GM23338 (cell line): ENCODE data around the gene FLNC. TPM values are rescaled to one million over a fixed set of nuclear protein-coding genes. Genes with fewer than 3 reads are reported as not detected.
A peak's percentile ranks its signal among the peaks of the same experiment; 100 is the strongest.

ENCODE experiments used
- ATAC-seq: fragments of 200-7000 bp; cut with Tn5 transposase; 3 replicates; pipeline ENCODE4 v1.9.1; 2020
- DNase-seq: peaks from one replicate; pipeline ENCODE4 v3.0.0-alpha.2; 2015; ENCODE audit warnings: low spot score
- H2AFZ ChIP-seq: fragments of 200-600 bp; sonication (generic); 2 replicates; pipeline ENCODE4 v1.8.0; 2016; ENCODE audit warnings: antibody characterized with exemption, mild to moderate bottlenecking, moderate library complexity
- H3F3A ChIP-seq: fragments of 200-600 bp; sonication (generic); replicated peaks from 2 replicates; pipeline ENCODE4 v1.8.0; 2017; ENCODE audit warnings: antibody characterized with exemption, mixed run types, low read depth
- H3K27ac ChIP-seq: fragments of 200-600 bp; sonication (generic); 2 replicates; pipeline ENCODE4 v1.6.1; 2016; ENCODE audit warnings: low read depth
- H3K27me3 ChIP-seq: fragments of 200-600 bp; sonication (generic); 2 replicates; pipeline ENCODE4 v1.8.0; 2016; ENCODE audit warnings: mild to moderate bottlenecking, mixed run types, moderate library complexity; ENCODE audit not compliant: insufficient read depth
- H3K36me3 ChIP-seq: fragments of 200-600 bp; sonication (generic); 2 replicates; pipeline ENCODE4 v1.8.0; 2016; ENCODE audit warnings: mild to moderate bottlenecking; ENCODE audit not compliant: insufficient read depth
- H3K4me1 ChIP-seq: fragments of 200-600 bp; sonication (generic); 2 replicates; pipeline ENCODE4 v1.8.0; 2016; ENCODE audit warnings: mild to moderate bottlenecking, moderate library complexity; ENCODE audit not compliant: insufficient read depth
- H3K4me2 ChIP-seq: fragments of 200-600 bp; sonication (generic); 2 replicates; pipeline ENCODE4 v1.7.1; 2017; ENCODE audit warnings: mixed run types
- H3K4me3 ChIP-seq: fragments of 200-600 bp; sonication (generic); 2 replicates; pipeline ENCODE4 v1.6.1; 2016; ENCODE audit warnings: mixed run types
- H3K79me2 ChIP-seq: fragments of 200-600 bp; sonication (generic); replicated peaks from 2 replicates; pipeline ENCODE4 v1.8.0; 2017; ENCODE audit warnings: mild to moderate bottlenecking; ENCODE audit not compliant: insufficient read depth
- H3K9me2 ChIP-seq: fragments of 200-600 bp; sonication (generic); 2 replicates; pipeline ENCODE4 v1.8.0; 2017; ENCODE audit not compliant: insufficient read depth
- H4K20me1 ChIP-seq: fragments of 200-600 bp; sonication (generic); replicated peaks from 2 replicates; pipeline ENCODE4 v1.8.0; 2017; ENCODE audit warnings: mild to moderate bottlenecking; ENCODE audit not compliant: insufficient read depth
- H3K27ac Mint-ChIP-seq: 2 replicates; pipeline ENCODE4 v1.8.0; 2020; ENCODE audit warnings: inconsistent platforms, mild to moderate bottlenecking, moderate library complexity, mixed read lengths
- H3K27me3 Mint-ChIP-seq: 3 replicates; pipeline ENCODE4 v1.8.0; 2022; ENCODE audit warnings: low read depth, mild to moderate bottlenecking, moderate library complexity, mixed read lengths, inconsistent platforms; ENCODE audit not compliant: insufficient read depth, poor library complexity
- H3K36me3 Mint-ChIP-seq: 3 replicates; pipeline ENCODE4 v1.8.0; 2021; ENCODE audit warnings: low read depth, mild to moderate bottlenecking, inconsistent platforms, moderate library complexity, mixed read lengths
- H3K4me1 Mint-ChIP-seq: 3 replicates; pipeline ENCODE4 v1.8.0; 2020; ENCODE audit warnings: mild to moderate bottlenecking, inconsistent platforms, mixed read lengths
- H3K4me3 Mint-ChIP-seq: 3 replicates; pipeline ENCODE4 v1.8.0; 2021; ENCODE audit warnings: moderate library complexity, mild to moderate bottlenecking, inconsistent platforms, mixed read lengths
- H3K9me3 Mint-ChIP-seq: 3 replicates; pipeline ENCODE4 v1.8.0; 2020; ENCODE audit warnings: moderate library complexity, mild to moderate bottlenecking, inconsistent platforms, mixed read lengths
- CREB1 ChIP-seq: fragments of 250-450 bp; sonication (Bioruptor Pico); IDR thresholded peaks from 2 replicates; pipeline ENCODE4 v1.5.0; 2020; ENCODE audit warnings: low read depth, mild to moderate bottlenecking, moderate library complexity
- CTCF ChIP-seq, 2 experiments: fragments of 200-600 bp in 1 of 2; sonication (generic) in 1 of 2; conservative IDR thresholded peaks; 2 replicates each; pipeline versions ENCODE4 v1.5.1 to v1.6.1; 2016 to 2017; ENCODE audit warnings: antibody characterized with exemption in 2 of 2, low read depth in 2 of 2, mild to moderate bottlenecking in 2 of 2, moderate library complexity in 1 of 2
- ETS1 ChIP-seq: IDR thresholded peaks from 2 replicates; pipeline ENCODE4 v1.6.1; 2016; ENCODE audit warnings: antibody characterized with exemption
- EZH2 ChIP-seq: fragments of 200-600 bp; sonication (generic); IDR thresholded peaks from one replicate; pipeline ENCODE4 v1.8.0; 2017; ENCODE audit warnings: antibody characterized with exemption, mild to moderate bottlenecking, low read depth; ENCODE audit not compliant: unreplicated experiment
- EZH2phosphoT487 ChIP-seq: fragments of 200-600 bp; sonication (generic); IDR thresholded peaks from one replicate; pipeline ENCODE4 v1.8.1; 2018; ENCODE audit warnings: antibody characterized with exemption; ENCODE audit not compliant: unreplicated experiment
- JUNB ChIP-seq: IDR thresholded peaks from one replicate; pipeline ENCODE4 v1.6.1; 2016; ENCODE audit warnings: antibody characterized with exemption; ENCODE audit not compliant: unreplicated experiment
- NANOG ChIP-seq: IDR thresholded peaks from 2 replicates; pipeline ENCODE4 v1.6.1; 2016; ENCODE audit warnings: antibody characterized with exemption, borderline replicate concordance
- POLR2AphosphoS5 ChIP-seq: IDR thresholded peaks from 2 replicates; pipeline ENCODE4 v1.6.1; 2016; ENCODE audit warnings: antibody characterized with exemption, low read depth
- REST ChIP-seq: IDR thresholded peaks from one replicate; pipeline ENCODE4 v1.6.1; 2018; ENCODE audit warnings: antibody characterized with exemption; ENCODE audit not compliant: unreplicated experiment
- STAT1 ChIP-seq: IDR thresholded peaks from one replicate; pipeline ENCODE4 v1.6.1; 2016; ENCODE audit warnings: antibody characterized with exemption; ENCODE audit not compliant: unreplicated experiment
- ZNF114 ChIP-seq: fragments of 250-450 bp; sonication (Bioruptor Pico); IDR thresholded peaks from 2 replicates; pipeline ENCODE4 v1.5.0; 2020; ENCODE audit warnings: mild to moderate bottlenecking, moderate library complexity
- ZNF331 ChIP-seq: fragments of 250-450 bp; sonication (Bioruptor Pico); IDR thresholded peaks from 2 replicates; pipeline ENCODE4 v1.5.0; 2020; ENCODE audit warnings: low read depth, mild to moderate bottlenecking, moderate library complexity
- ZNF462 ChIP-seq: fragments of 250-450 bp; sonication (Bioruptor Pico); IDR thresholded peaks from 2 replicates; pipeline ENCODE4 v1.5.0; 2020; ENCODE audit warnings: mild to moderate bottlenecking, moderate library complexity
- polyA plus RNA-seq: library from polyadenylated mRNA; unstranded; fragments of >200 nt; fragmentation: Nextera tagmentation; extraction: Ambion mirVana; gene quantifications from 2 replicates; pipeline ENCODE4 v1.2.1, GENCODE V29; 2016
- total RNA-seq: library from RNA; depleted of rRNA; stranded (reverse); fragments of >200 nt; shearing (Covaris generic); gene quantifications from 2 replicates; pipeline ENCODE4 v1.2.3, GENCODE V29; 2014

Gene FLNC
- total and polyA plus RNA-seq, 2 experiments from 2014 or later, result 0.65 to 11.8 TPM

- H3K36me3 ChIP-seq, result no peaks in the 10 kb centered on the region
- H4K20me1 ChIP-seq, result no peaks in the 10 kb centered on the region
- H3K4me1 ChIP-seq, result peaks cover 28% of the 10 kb centered on the region
- H3K27ac ChIP-seq, result no peak overlapping the region
- H3K9me3 Mint-ChIP-seq, result no peaks in the 10 kb centered on the region
- H3K36me3 Mint-ChIP-seq, result no peaks in the 10 kb centered on the region
- peak overlapping the region; percentile 76; the same call in 1 of the 2 replicates for H3K4me3 ChIP-seq
- peaks cover 32% of the 10 kb centered on the region for H3K27me3 ChIP-seq
- peaks cover 3% of the 10 kb centered on the region for H3F3A ChIP-seq
- H3K27me3 Mint-ChIP-seq, result peaks cover 42% of the 10 kb centered on the region
- peak overlapping the region; percentile 96 for H3K4me2 ChIP-seq
- no peak for DNase-seq
- H3K79me2 ChIP-seq, result no peaks in the 10 kb centered on the region
- no peak for ATAC-seq
- H3K4me1 Mint-ChIP-seq, result peaks cover 23% of the 10 kb centered on the region
- TF ChIP-seq CREB1 (CRISPR knock-in tag) (no peak), JUNB (no peak), ZNF114 (CRISPR knock-in tag) (no peak), ZNF462 (no peak), ZNF331 (no peak), EZH2phosphoT487 (no peak), NANOG (no peak), POLR2AphosphoS5 (no peak), CTCF (conservative IDR thresholded peaks at IDR 0.05; ENCODE audit: low read depth in 2 of 2) (no peak), STAT1 (no peak), ETS1 (no peak), REST (no peak), EZH2 (no peak)
- H2AFZ ChIP-seq, result no peak overlapping the region
- no peaks in the 10 kb centered on the region for H3K9me2 ChIP-seq
- no peak overlapping the region for H3K27ac Mint-ChIP-seq
- H3K4me3 Mint-ChIP-seq, result peak overlapping the region; percentile 40
Observed at GRCh38 chr7:128833946-128834325, 3.7 kb downstream of the FLNC start.
